ENCODE results near the gene PDLIM5.

Gene PDLIM5

GRCh38 chr4:94566420-94566819, 114.7 kb downstream of the PDLIM5 start:
- DNase-seq = no peak

DNA sequence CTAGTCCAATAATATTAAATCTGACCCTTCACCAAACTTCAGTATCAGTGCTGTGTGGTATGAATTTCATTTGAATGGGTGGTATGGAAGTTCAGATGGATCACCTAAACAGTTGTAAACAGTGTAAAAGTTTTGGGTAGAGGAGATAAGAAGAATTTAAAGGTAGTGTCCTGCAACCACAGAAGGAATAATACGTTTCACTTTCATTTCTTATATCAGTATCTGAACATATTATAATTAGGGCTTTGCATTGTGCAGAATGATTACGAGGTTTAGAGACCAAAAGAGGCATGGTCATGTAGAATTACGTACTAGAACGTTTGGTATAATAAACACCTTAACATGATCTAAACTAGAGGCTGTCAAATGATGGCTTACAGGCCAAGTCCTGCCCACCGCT, 116.1 kb downstream of the PDLIM5 start:
- DNase-seq = no peak

DNA sequence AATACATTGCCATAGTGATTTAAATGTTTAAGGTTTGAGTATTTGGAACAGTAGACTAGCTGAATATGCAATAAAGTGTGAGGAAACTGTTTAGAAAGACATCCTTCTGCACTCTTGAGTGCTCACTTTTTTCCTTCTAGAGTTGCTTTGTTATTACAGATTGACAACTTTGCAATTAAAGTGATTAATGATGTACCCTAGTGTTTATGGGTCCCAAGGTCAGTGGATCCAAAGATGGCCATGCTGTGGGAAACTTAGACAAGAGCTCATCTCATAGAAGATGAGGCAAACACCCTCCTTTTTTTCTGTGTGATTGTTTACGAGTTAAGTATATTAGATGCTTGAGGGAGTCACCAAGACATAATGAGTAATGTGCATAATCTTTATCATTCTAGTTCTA, 118.8 kb downstream of the PDLIM5 start:
- DNase-seq = no peak

DNA sequence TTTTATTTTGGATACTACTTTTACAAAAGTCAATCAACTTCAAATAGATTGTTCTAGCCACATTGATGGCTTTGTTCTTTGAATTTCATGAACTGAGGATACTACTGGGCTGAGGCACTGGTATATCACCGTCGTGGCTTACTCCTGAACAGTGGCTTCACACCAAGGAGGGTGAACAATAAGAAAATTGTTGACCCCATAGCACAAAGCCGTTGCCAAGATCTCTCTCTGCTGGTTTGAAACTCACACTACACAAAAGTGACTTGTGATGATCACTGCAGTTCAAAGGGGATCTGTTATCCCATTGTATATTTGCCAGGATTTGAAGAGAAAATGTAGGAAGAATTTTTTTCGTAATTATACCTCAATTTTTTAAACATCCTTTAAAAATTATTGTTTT, 119.6 kb downstream of the PDLIM5 start:
- no peak for DNase-seq

DNA sequence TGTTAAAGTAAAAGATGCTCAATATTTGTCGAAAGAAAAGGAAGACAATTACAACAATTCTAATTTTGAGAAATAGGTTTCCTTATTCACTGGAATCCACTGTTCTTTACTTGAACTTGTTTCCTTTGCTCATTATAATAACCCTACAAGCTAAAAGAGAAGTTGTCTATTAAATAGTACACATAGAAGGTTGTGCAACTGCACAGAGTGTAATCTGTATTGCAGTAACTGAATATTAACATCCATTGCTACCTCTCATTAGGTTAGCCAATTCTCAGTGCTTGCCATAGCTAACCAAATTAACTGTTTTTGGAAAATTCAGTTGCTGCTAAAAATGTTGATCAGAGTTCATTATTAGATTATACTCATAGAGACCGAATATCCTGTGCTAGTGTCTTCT, 120.0 kb downstream of the PDLIM5 start:
- no peak for DNase-seq

DNA sequence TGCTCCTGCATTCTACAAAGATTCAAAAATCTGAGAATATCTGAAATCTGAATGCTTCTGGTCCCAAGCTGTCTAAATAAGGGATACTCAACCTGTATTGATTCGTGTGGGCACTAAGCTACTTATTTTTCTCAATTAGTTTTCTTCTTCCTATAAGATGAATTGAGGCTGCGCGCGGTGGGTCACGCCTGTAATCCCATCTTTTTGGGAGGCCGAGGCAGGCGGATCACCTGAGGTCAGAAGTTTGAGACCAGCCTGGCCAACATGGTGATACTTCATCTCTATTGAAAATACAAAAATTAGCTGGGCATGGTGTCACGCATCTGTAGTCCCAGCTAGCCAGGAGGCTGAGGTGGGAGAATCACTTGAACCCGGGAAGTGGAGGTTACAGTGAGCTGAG, 122.3 kb downstream of the PDLIM5 start:
- DNase-seq = no peak

- DNase-seq = no peak
These were observed 122.9 kb downstream of the PDLIM5 start for GRCh38 chr4:94574616-94575015.

- DNase-seq = no peak
These were observed 123.9 kb downstream of the PDLIM5 start for GRCh38 chr4:94575652-94576051.

DNA sequence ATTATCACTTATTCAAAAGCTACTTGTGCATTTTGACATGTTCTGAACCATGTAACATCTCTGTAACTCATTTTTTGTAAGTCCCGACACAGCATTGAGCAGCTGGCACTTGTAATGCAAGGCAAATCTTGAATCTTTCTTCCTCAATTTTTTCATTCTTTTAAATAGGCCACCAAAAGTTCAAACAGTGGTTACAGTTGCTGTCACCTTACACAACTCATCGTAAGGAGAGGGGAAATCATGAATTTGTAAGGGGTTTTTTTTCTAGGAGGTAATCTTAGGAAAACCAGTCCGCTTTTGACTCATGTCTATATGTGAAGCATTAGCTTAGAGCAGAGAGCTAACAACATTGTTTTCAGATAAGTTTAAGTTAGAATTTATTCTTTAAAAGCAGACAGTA, 124.5 kb downstream of the PDLIM5 start:
- no peak for DNase-seq

DNA sequence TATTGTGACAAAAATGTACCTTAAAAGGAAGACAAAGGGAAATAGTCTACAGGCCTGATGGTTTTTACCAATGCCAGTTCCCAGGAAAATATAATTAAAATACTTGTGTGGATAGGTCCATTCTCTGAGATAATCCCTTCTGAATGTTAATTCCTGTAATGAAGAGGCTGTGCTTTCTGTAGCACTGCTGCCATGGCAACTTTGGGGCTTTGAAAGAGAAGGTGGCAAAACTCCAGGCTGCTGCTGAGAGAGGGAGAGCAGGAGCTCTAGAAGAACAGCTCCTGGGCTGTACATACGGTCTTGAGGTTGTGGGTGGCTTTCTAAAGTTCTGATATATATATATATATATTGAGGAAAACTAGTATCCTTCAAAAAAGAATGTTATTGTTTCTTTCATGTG, 125.4 kb downstream of the PDLIM5 start:
- no peak for DNase-seq

- DNase-seq = no peak
These were observed 126.5 kb downstream of the PDLIM5 start for GRCh38 chr4:94578195-94578594.

DNA sequence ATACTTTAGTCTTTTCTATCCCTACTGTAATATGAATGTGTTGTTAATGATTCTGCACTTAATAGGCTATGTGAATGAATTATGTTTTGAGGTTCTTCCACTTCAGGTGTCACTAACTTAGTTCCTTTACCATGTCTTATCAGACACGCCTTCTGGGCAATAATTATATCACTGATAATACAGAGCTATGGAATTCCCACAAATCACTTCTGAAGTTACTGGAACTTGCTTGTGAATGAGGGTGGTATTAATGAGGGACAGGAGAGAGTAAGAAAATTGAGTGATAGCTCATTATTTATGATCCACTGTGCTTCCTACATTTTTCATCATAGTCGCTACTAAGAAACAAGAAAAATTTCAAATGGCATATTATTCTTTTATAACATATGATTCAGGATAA, 130.0 kb downstream of the PDLIM5 start:
- DNase-seq = no peak

GRCh38 chr4:94582517-94582916, 130.8 kb downstream of the PDLIM5 start:
- DNase-seq = no peak

DNA sequence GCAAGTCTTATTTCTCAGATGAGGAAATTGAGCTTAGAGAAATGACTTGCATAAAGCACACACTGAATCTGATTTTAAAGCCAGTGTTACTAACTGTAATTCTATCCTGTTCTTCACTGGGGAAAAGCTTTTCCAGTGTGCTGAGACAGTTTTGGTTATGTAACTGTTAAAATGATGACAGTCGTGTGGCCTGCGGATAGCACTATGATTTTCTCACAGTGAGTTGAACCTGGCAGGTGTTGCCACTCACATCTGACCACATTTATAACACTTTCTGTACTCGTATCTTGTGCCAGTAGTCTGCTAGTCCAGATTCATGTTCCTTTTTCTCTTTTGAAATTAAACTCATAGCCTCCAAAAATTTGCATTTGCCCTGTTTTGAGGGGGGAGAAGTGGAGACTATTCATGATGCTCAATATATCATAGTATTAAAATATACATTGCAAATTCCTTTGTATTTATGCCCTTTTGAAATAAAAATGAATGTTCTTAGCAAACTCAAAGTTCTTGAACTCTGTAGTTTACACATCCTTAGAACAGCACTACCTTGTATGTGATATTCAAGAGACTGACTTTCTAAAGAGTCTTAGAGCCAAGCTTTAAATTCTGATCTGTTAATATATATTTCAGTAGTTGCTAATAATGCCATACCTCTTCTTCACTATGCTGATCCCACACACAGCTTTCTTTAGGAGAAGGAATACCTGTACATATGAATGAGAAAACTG, 132.3 kb downstream of the PDLIM5 start:
- DNase-seq = no peak

- DNase-seq = no peak
These were observed 137.4 kb downstream of the PDLIM5 start for GRCh38 chr4:94588896-94589693.

DNA sequence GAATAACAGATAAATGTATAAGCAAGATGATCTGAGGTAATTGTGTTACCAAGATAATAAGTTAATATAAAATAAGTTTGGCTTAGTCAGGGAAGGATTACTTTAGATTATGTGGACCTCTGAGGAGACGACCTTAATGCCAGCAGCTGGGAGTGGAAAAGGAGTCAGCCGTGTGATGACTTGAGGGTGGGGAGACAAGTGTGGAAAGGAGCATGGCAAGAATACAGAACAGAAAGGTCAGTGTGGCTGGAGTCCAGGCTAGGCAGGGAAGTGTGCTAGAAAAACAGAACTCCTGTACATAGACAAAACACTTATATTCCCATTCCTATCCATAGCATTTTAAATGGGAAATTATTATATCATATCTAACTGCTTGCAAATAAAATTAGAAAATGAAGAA, 138.8 kb downstream of the PDLIM5 start:
- DNase-seq = no peak

- DNase-seq = no peak
These were observed 139.5 kb downstream of the PDLIM5 start for GRCh38 chr4:94591289-94591688.

DNA sequence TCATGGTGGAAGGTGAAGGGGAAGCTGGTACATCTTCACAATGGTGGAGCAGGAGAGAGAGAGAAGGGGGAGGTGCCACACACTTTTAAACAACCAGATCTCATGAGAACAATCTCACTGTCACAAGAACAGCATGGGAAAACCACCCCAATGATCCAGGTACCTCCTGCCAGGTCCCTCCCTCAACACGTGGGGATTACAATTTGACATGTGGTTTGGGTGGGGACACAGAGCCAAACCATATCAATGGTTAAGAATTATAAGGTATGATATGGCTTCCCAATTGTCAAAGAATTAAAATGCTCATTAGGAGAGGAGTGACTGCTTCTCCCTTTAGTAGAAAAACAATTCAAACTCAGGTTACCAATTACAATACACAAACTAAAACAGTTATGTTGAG, 143.3 kb downstream of the PDLIM5 start:
- DNase-seq = no peak

DNA sequence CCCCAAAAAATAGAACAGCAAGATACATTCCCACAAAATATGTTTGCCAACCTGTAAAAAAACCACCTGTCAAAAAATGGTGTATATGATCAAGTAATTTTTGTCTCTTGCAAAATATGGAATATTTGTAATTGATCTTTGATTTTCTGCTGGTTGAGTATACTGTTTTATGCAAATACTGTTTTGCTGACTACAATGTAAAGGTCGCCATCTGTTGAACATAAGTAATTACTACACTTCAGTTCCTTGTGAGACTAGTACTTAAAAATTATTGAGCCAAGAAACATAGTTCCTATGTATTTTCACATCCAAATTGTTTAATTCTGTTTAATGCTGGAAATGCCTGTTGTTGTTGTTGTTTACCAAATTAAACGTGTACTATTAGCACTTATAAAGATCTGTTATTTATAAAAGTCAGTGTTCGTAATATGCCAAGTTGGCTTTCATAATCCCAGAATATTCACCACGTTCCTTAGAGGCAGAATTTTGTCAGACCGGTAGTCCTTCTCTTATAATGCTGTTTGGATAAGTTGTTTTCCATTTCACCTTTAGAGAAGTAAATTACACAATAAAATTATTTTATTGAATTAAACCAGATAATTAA, 144.2 kb downstream of the PDLIM5 start:
- DNase-seq = peak; percentile 9

DNA sequence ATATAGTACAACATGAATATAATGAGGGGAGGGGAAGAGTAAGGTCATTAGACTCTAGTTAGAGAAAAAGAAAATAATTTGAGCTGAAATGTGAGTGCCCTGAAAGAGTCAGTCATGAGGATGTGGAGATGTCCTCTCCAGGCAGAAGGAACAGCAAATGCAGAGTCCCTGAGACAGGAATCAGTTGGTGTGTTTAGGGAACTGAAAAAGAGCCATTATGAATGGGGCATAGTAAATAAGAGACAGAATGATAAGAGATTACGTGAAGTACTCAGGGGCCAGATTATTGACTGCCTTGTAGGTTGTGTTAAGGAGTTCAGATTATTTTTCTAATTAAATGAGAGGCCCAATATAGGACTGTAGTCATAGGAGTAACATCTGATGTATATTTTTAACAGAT, 147.0 kb downstream of the PDLIM5 start:
- no peak for DNase-seq

DNA sequence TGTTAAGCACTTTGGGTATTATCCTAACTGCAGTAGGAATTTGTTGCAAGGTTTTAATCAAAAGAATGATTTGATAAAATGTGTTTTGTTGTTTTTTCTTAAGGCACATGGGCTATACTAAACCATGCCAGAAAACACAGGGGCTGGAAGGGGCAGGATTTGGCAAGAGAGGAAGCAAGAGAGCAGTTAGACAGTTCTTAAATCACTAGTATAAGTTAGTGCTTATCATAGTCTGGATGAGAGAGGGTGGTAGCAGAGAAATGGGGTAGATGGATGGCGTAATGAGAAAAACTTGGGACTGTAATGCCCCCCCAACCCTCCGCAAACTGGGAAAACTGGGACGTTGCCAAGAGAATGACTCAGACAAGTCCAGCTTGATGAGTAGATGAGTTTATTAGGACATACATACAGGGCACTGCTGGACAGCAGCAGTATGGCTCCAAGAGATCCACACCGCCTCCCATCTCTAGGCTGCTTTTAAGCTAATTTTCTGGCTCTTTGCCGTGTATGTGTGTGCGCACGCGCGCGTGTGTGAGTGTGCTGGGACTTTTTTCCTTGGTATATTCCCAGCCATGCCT, 151.5 kb downstream of the PDLIM5 start:
- DNase-seq = peak; percentile 90

DNA sequence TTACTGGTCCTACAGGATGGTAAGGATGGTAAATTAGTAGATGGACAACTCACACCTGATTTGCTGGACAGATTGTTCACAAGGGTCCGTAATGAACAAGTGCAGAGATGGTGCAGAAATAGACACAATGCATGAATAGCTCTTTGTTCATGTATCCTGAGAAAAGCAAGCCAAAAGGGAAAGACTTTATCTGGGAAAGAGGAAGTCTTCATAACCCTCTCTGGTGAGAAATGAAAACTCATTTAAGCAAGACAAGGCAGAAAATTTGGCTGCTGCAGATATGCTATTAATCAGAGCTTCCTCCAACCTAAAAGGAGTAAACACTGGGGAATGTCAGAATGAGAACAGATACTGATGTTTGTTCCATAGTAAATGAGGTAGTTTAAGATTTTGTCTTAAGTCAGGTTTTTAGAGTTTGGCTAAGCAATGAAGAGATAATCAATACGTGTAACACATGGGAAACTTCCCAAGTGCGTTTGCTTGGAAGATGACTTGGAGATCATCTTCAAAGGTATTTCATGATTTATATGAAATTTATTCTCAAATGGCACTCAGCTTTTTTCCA, 153.6 kb downstream of the PDLIM5 start:
- no peak for DNase-seq

DNA sequence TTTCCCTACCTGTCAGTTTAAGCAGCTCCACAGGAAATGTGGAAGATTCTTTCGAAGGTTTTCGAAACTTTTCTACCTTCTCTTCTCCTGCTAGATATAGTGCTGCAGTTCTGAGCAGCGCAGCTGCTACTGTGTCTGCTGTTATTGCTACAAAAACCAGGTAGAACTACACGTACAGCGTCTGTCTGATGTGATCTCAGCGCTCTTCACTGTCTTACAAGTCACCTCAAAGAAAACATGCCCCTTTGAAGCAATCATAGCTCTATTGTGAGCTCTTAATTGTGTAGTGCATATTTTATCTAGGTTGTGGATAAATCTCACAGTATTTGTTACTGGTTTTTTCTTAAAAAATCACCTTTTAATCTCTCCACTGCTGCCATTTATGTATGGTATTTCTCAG, 158.4 kb downstream of the PDLIM5 start:
- no peak for DNase-seq

GRCh38 chr4:94613248-94613647, 161.5 kb downstream of the PDLIM5 start:
- DNase-seq = no peak
